SJCRH30 (cell line): ENCODE measurements around the gene AGXT. TPM values are rescaled to one million over a fixed set of nuclear protein-coding genes. Genes with fewer than 3 reads are reported as not detected.
"Not testable (repeated sequence)": the region's sequence is repeated elsewhere in the genome, so short reads cannot be mapped to it uniquely, and the experiment has no call there.

Source experiments
- DNase-seq, 2 experiments: peaks; one replicate each; pipeline ENCODE4 v3.0.0-alpha.2; 2015 to 2020
- H3K27ac ChIP-seq: fragments of 250-450 bp; sonication (Bioruptor Pico); 2 replicates; pipeline ENCODE4 v1.5.1; 2020; ENCODE audit warnings: mild to moderate bottlenecking, moderate library complexity
- H3K27me3 ChIP-seq: fragments of 250-450 bp; sonication (Bioruptor Pico); 2 replicates; pipeline ENCODE4 v1.5.1; 2020; ENCODE audit warnings: mild to moderate bottlenecking, moderate library complexity
- H3K36me3 ChIP-seq: fragments of 250-450 bp; sonication (Bioruptor Pico); 2 replicates; pipeline ENCODE4 v1.5.1; 2020; ENCODE audit warnings: mild to moderate bottlenecking, moderate library complexity
- H3K4me1 ChIP-seq: fragments of 250-450 bp; sonication (Bioruptor Pico); 2 replicates; pipeline ENCODE4 v1.5.1; 2020; ENCODE audit warnings: mild to moderate bottlenecking, moderate library complexity
- H3K4me3 ChIP-seq: fragments of 250-450 bp; sonication (Bioruptor Pico); 2 replicates; pipeline ENCODE4 v1.5.1; 2020; ENCODE audit warnings: mild to moderate bottlenecking, moderate library complexity
- H3K9me3 ChIP-seq: fragments of 250-450 bp; sonication (Bioruptor Pico); replicated peaks from 2 replicates; pipeline ENCODE4 v1.5.1; 2020; ENCODE audit warnings: mild to moderate bottlenecking, moderate library complexity
- total RNA-seq: library from RNA; depleted of rRNA; stranded (reverse); fragments of >200 nt; shearing (Covaris generic); gene quantifications from 2 replicates; pipeline ENCODE4 v1.2.3, GENCODE V29; 2014

The AGXT gene
- total RNA-seq, 1 experiment from 2014 or later = 1.3 TPM

DNA sequence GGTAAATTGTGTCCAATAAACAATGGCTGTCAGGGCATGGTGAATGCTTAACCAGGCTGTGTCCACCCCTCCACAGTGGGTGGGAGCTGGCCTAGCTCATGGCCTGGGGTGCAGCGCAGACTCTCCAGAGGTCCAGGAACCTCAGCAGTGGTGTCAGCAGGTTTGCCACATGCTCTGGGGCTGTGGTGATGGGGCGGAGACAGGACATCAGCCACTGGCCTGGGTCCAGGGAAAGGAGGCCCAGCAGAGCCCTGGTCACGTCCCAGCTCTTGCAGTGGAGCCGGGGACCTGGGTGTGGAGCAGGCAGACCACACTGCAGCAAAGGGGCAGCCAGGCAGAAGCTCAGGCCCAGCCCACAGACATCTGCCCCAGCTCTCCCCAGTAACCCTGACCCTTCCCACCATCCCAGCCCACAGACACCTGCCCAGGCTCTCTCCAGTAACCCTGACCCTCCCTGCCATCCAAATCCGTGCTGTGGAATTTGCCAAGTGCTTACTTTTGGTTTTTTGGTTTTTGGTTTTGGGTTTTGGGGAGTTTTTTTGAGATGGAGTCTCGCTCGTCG lies 34.8 kb upstream of the AGXT start:
- Histone ChIP-seq H3K27me3 (no peaks in the 10 kb centered on the region; the same call in 1 of the 2 replicates), H3K27ac (no peak overlapping the region), H3K9me3 (no peaks in the 10 kb centered on the region)

DNA sequence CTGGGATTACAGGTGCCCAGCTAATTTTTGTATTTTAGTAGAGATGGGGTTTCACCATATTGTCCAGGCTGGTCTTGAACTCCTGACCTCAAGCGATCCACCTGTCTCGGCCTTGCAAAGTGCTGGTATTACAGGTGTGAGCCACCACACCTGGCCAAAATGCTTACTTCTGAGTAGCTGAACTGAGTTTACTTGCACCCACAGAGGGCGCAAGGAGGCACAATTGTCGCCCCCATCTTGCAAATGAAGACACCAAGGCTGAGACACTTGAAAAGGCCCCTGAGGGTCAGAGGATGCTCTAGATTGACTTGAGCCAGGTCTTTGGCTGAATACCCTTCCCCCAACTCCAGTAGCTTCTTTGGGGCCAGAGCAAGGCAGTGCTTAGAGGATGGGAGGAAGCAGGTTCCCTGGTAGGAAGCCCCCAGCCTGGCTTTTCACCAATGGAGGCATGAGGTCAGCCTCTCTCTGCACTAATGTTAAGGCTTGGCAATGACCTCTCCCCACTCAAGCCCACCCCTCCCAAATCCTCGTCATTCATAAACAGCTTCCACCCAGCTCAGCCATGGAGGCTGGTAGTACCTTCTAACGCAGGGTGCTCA lies 34.1 kb upstream of the AGXT start:
- H3K4me1 ChIP-seq = peaks cover 6% of the 10 kb centered on the region
- H3K27ac ChIP-seq = no peak overlapping the region
- H3K9me3 ChIP-seq = no peaks in the 10 kb centered on the region
- no peak for DNase-seq
- H3K4me3 ChIP-seq = no peak overlapping the region
- H3K36me3 ChIP-seq = no peaks in the 10 kb centered on the region
- no peaks in the 10 kb centered on the region; the same call in 1 of the 2 replicates for H3K27me3 ChIP-seq

More for the DNA sequence above, 34.8 kb upstream of the AGXT start:
- Histone ChIP-seq H3K4me1 (peaks cover 6% of the 10 kb centered on the region), H3K4me3 (no peak overlapping the region), H3K36me3 (no peaks in the 10 kb centered on the region)
- DNase-seq = no peak

- peaks cover 6% of the 10 kb centered on the region for H3K4me1 ChIP-seq
- H3K9me3 ChIP-seq = no peaks in the 10 kb centered on the region
- no peak for DNase-seq
- H3K4me3 ChIP-seq = no peak overlapping the region
- no peaks in the 10 kb centered on the region for H3K36me3 ChIP-seq
- H3K27me3 ChIP-seq = no peaks in the 10 kb centered on the region
- H3K27ac ChIP-seq = no peak overlapping the region
Measured at GRCh38 chr2:240835528-240835927, 33.1 kb upstream of the AGXT start.

- no peaks in the 10 kb centered on the region for H3K27me3 ChIP-seq
- H3K4me1 ChIP-seq = peaks cover 6% of the 10 kb centered on the region
- H3K36me3 ChIP-seq = no peaks in the 10 kb centered on the region
- no peak overlapping the region for H3K4me3 ChIP-seq
- H3K9me3 ChIP-seq = no peaks in the 10 kb centered on the region
- peak; percentile 62 to 68 for DNase-seq
- H3K27ac ChIP-seq = no peak overlapping the region
Measured at GRCh38 chr2:240836781-240837467, 31.7 kb upstream of the AGXT start.

- no peaks in the 10 kb centered on the region for H3K27me3 ChIP-seq
- DNase-seq = no peak
- H3K36me3 ChIP-seq = no peaks in the 10 kb centered on the region
Measured at GRCh38 chr2:240837621-240838020, 31.0 kb upstream of the AGXT start.

DNA sequence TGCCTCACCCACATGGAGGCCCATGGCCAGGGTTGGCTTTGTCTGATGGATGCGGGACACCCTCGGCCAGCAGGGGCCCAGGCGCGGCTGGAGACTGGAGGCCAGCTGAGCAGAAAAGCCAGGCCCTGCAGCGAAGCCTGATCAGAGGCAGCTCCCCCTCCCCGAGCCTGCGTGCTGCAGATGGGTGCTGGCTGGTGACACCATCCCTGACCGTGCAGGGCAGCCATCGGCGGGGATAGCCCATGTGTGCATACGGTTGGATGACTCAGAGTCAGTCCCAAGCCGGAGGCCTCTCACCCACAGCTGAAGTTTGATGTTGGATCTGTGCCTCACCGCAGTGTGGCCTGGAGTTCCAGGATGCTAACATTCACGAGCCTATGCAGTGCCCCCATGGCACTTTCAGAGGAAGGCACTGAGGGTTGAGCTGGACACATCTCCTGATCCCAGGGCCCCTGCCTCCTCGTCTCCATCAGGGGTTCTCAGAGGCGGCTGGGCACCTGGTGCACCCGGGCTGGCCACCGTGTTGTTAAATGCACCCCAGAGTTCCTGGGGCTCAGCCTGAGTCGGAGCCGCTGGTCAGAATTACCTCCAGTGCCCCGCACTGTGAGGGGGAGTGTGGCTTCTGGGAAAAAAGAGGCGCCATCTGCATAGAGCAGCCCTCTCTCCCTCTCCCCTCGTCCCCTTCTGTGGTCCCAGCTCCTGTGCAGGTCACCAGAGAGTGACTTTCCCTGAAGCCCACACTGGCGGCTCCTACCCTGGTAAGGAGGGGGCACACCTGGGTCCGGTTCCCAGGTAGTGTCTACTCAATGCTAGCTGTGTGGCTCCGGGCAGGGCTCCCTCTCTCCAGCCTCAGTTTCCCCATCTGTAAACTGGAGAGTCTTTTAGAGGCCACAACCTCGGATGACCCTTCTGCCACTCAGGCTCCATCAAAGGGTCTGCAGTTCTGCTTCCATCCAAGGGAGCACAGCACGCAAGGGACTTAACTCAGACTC lies 29.2 kb upstream of the AGXT start:
- no peaks in the 10 kb centered on the region for H3K27me3 ChIP-seq
- H3K4me1 ChIP-seq = peaks cover 6% of the 10 kb centered on the region
- DNase-seq = no peak
- no peaks in the 10 kb centered on the region for H3K36me3 ChIP-seq
- H3K4me3 ChIP-seq = no peak overlapping the region
- H3K27ac ChIP-seq = no peak overlapping the region
- H3K9me3 ChIP-seq = no peaks in the 10 kb centered on the region

More at GRCh38 chr2:240837621-240838020, 31.0 kb upstream of the AGXT start:
- Histone ChIP-seq H3K4me3 (no peak overlapping the region), H3K9me3 (no peaks in the 10 kb centered on the region), H3K27ac (no peak overlapping the region), H3K4me1 (peaks cover 6% of the 10 kb centered on the region)

DNA sequence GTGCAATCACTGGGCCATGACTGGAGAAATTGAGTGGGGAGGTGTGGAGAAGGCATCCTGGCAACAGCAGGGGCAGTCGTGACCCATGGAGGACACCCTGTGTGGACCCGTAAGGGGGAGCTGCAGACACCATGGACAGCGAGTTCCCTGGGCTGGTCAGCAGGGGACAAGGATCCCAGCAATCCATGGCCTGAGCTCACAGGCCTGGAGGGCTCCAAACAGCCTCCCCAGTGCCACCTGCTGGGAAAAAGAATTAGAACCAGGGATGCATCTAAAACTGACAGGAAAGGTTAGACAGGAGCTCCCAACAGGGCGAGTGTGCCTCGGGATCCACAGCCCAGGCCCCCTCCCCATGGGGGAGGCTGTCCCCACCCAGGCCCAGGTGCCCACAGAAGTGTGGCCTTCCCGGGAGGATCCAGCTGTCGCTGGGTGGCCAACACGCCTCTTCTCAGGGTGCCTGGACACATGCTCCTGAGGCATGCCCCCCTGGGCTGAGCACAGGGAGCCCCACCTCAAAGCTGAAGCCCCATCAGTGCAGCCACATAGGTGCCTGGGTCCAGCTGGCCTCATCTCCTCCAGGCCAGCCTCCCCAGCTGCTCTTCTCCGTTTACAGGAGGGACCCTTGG lies 28.1 kb upstream of the AGXT start:
- no peaks in the 10 kb centered on the region for H3K36me3 ChIP-seq
- no peak overlapping the region for H3K4me3 ChIP-seq
- peak; percentile 80 to 88 for DNase-seq
- H3K4me1 ChIP-seq = peaks cover 6% of the 10 kb centered on the region
- H3K27ac ChIP-seq = no peak overlapping the region
- H3K27me3 ChIP-seq = no peaks in the 10 kb centered on the region
- 0 out of 2 replicates have a peak, but pooled peaks cover 3% of the 10 kb centered on the region for H3K9me3 ChIP-seq

DNA sequence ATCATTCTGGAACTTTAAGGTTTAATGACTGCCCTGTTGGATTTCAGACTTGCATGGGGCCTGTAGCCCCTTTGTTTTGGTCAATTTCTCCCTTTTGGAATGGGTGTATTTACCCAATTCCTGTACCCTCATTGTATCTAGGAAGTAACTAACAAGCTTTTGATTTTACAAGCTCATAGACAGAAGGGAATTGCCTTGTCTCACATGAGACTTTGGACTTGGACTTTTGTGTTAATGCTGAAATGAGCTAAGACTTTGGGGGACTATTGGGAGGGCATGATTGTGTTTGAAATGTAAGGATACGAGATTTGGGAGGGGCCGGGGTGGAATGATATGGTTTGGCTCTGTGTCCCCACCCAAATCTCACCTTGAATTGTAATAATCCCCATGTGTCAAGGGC lies 22.3 kb upstream of the AGXT start:
- not testable (repeated sequence) for DNase-seq, H3K27me3 ChIP-seq, H3K9me3 ChIP-seq, H3K27ac ChIP-seq, H3K4me1 ChIP-seq, H3K4me3 ChIP-seq, H3K36me3 ChIP-seq

GRCh38 chr2:240846873-240847595 lies 21.6 kb upstream of the AGXT start:
- no peak overlapping the region for H3K27ac ChIP-seq
- DNase-seq = no peak
- 0 out of 2 replicates have a peak, but pooled peaks cover 3% of the 10 kb centered on the region for H3K9me3 ChIP-seq
- no peak overlapping the region for H3K4me3 ChIP-seq
- peaks cover 13% of the 10 kb centered on the region for H3K4me1 ChIP-seq
- H3K36me3 ChIP-seq = no peaks in the 10 kb centered on the region
- H3K27me3 ChIP-seq = no peaks in the 10 kb centered on the region

DNA sequence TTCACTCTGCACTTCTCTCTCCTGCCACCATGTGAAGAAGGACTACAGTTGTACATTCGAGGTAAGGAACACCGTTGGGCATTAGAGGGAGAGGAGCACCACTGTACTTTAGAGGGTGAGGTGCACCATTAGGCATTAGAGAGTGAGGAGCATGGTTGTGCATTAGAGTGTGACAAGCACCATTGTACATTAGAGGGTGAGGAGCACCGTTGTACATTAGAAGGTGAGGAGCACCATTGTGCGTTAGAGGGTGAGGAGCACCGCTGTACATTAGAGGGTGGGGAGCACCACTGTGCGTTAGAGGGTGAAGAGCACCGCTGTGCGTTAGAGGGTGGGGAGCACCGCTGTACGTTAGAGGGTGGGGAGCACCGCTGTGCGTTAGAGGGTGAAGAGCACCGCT lies 20.8 kb upstream of the AGXT start:
- Histone ChIP-seq H3K27ac (no peak overlapping the region), H3K9me3 (0 out of 2 replicates have a peak, but pooled peaks cover 3% of the 10 kb centered on the region), H3K36me3 (no peaks in the 10 kb centered on the region), H3K4me3 (no peak overlapping the region), H3K4me1 (peaks cover 16% of the 10 kb centered on the region), H3K27me3 (no peaks in the 10 kb centered on the region)
- DNase-seq = no peak

- DNase-seq = no peak
- H3K4me1 ChIP-seq = peaks cover 16% of the 10 kb centered on the region
- H3K9me3 ChIP-seq = peaks cover 3% of the 10 kb centered on the region; the same call in 1 of the 2 replicates
- no peak overlapping the region for H3K4me3 ChIP-seq
- no peaks in the 10 kb centered on the region for H3K36me3 ChIP-seq
- H3K27me3 ChIP-seq = no peaks in the 10 kb centered on the region
- H3K27ac ChIP-seq = no peak overlapping the region
Measured at GRCh38 chr2:240848900-240849680, 19.5 kb upstream of the AGXT start.

DNA sequence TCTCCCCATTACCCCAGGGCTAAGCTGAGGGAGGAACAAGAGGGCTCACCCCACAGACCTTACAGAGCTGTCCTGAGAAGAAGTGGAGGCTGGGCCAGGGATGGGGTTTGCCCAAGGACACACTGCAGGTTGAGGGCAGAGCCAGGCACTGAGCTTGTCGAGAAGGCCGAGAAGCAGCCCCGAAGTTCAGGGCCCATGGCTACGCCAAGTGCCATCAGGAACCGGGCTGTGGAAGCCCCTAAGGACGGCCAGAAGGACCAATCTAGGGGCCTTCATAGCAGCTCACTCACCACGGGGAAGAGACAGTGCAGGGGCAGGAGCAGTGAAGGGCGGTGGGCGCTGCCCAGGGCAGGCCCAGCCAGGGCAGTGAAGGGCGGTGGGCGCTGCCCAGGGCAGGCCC lies 18.6 kb upstream of the AGXT start:
- Histone ChIP-seq H3K36me3 (no peaks in the 10 kb centered on the region), H3K27ac (no peak overlapping the region), H3K9me3 (no peaks in the 10 kb centered on the region; the same call in 1 of the 2 replicates), H3K4me3 (no peak overlapping the region), H3K27me3 (no peaks in the 10 kb centered on the region), H3K4me1 (peaks cover 16% of the 10 kb centered on the region)
- DNase-seq = no peak

DNA sequence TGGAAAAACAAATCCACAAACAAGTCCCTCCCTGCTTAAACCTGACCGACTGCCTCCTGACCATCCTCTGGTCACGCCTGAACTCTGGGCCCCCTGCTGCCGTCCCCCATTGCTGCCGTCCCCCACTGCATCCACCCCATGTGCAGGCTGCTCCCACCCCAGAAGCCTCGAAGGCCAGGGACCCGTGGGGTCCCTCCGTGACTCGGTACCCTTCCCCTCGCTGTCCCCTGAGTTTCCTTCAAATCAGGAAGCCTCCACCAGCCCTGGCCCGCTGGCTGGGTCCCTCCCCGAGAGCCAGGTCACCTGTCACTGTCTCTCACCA lies 17.9 kb upstream of the AGXT start:
- H3K27ac ChIP-seq = no peak overlapping the region
- no peaks in the 10 kb centered on the region; the same call in 1 of the 2 replicates for H3K9me3 ChIP-seq
- no peaks in the 10 kb centered on the region for H3K27me3 ChIP-seq
- no peaks in the 10 kb centered on the region for H3K36me3 ChIP-seq
- no peak for DNase-seq
- H3K4me1 ChIP-seq = peaks cover 16% of the 10 kb centered on the region
- no peak overlapping the region for H3K4me3 ChIP-seq
